SK-N-SH treated with all-trans-retinoic acid at 6 μM for 48 hours (cell line): ENCODE data around the gene LFNG.

ENCODE experiments used
- ATAC-seq: fragments of 200-7000 bp; cut with Tn5 transposase; 3 replicates; pipeline ENCODE4 v1.9.1; 2020; ENCODE audit warnings: mild to moderate bottlenecking, moderate library complexity
- CSDC2 ChIP-seq: fragments of 250-450 bp; sonication (Bioruptor Pico); IDR thresholded peaks from 2 replicates; pipeline ENCODE4 v1.5.0; 2020; ENCODE audit warnings: mild to moderate bottlenecking, moderate library complexity
- ESRRG ChIP-seq: fragments of 250-450 bp; sonication (Bioruptor Pico); IDR thresholded peaks from 2 replicates; pipeline ENCODE4 v1.6.1; 2021; ENCODE audit warnings: mild to moderate bottlenecking
- OSR1 ChIP-seq: fragments of 250-450 bp; sonication (Bioruptor Pico); IDR thresholded peaks from 2 replicates; pipeline ENCODE4 v1.8.0; 2022; ENCODE audit warnings: moderate library complexity, mild to moderate bottlenecking, inconsistent platforms
- PPARA ChIP-seq: fragments of 250-450 bp; sonication (Bioruptor Pico); IDR thresholded peaks from 2 replicates; pipeline ENCODE4 v1.5.0; 2020; ENCODE audit warnings: mild to moderate bottlenecking, borderline replicate concordance
- RARB ChIP-seq: fragments of 250-450 bp; sonication (Bioruptor Pico); IDR thresholded peaks from 2 replicates; pipeline ENCODE4 v1.8.0; 2021; ENCODE audit warnings: mild to moderate bottlenecking, moderate library complexity
- SNAI2 ChIP-seq: fragments of 250-450 bp; sonication (Bioruptor Pico); IDR thresholded peaks from 2 replicates; pipeline ENCODE4 v1.5.0; 2020; ENCODE audit warnings: mild to moderate bottlenecking, moderate library complexity
- TOX ChIP-seq: fragments of 250-450 bp; sonication (Bioruptor Pico); IDR thresholded peaks from 2 replicates; pipeline ENCODE4 v1.8.0; 2021; ENCODE audit warnings: mild to moderate bottlenecking, moderate library complexity, borderline replicate concordance
- ZFP3 ChIP-seq: fragments of 250-450 bp; sonication (Bioruptor Pico); IDR thresholded peaks from 2 replicates; pipeline ENCODE4 v1.5.0; 2020; ENCODE audit warnings: mild to moderate bottlenecking, moderate library complexity
- ZNF565 ChIP-seq: fragments of 450-650 bp; formaldehyde crosslinking; conservative IDR thresholded peaks from 2 replicates; pipeline ENCODE4 v1.5.0; 2020; ENCODE audit warnings: low read depth, mild to moderate bottlenecking, moderate library complexity
- ZNF70 ChIP-seq: fragments of 450-650 bp; formaldehyde crosslinking; IDR thresholded peaks from 2 replicates; pipeline ENCODE4 v1.5.0; 2020; ENCODE audit warnings: mild to moderate bottlenecking, moderate library complexity
- TF ChIP-seq, protein P1 (sequence below): fragments of 250-450 bp; sonication (Bioruptor Pico); IDR thresholded peaks from 2 replicates; pipeline ENCODE4 v1.8.0; 2021; ENCODE audit warnings: low read depth, mild to moderate bottlenecking, moderate library complexity, borderline replicate concordance
- TF ChIP-seq, protein P2 (sequence below): fragments of 250-450 bp; sonication (Bioruptor Pico); IDR thresholded peaks from 2 replicates; pipeline ENCODE4 v1.5.1; 2021; ENCODE audit warnings: mild to moderate bottlenecking, moderate library complexity
- TF ChIP-seq, protein P3 (sequence below): fragments of 250-450 bp; sonication (Bioruptor Pico); IDR thresholded peaks from 2 replicates; pipeline ENCODE4 v1.8.0; 2020; ENCODE audit warnings: mild to moderate bottlenecking, moderate library complexity, borderline replicate concordance
- TF ChIP-seq, protein P4 (sequence below): fragments of 250-450 bp; sonication (Bioruptor Pico); IDR thresholded peaks from 2 replicates; pipeline ENCODE4 v1.5.0; 2020; ENCODE audit warnings: mild to moderate bottlenecking, moderate library complexity
- TF ChIP-seq, protein P5 (sequence below): fragments of 250-450 bp; sonication (Bioruptor Pico); IDR thresholded peaks from 2 replicates; pipeline ENCODE4 v1.5.1; 2020; ENCODE audit warnings: low read depth, mild to moderate bottlenecking, moderate library complexity

Gene LFNG

DNA sequence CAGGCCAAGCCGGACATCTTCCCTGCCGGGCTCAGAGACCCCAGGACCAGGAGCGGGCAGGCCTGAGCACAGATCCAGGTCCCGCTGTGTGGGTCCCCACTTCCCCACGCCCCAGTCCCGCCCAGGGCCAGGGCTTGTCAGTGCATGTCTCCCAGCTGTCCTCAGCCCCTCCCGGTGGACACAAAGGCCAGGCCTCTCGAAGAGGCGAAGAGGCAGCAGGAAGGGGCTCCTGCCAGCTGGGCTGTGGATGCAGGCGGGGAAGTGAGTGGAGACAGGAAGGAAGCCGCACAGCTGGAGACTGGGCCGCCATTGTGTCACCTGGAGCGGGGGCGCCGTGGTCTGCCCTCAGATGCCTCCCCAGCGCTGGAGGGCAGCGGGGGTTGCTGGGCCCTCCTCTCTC lies 48.2 kb upstream of the LFNG start (continued):
- TF ChIP-seq, protein P1, sequence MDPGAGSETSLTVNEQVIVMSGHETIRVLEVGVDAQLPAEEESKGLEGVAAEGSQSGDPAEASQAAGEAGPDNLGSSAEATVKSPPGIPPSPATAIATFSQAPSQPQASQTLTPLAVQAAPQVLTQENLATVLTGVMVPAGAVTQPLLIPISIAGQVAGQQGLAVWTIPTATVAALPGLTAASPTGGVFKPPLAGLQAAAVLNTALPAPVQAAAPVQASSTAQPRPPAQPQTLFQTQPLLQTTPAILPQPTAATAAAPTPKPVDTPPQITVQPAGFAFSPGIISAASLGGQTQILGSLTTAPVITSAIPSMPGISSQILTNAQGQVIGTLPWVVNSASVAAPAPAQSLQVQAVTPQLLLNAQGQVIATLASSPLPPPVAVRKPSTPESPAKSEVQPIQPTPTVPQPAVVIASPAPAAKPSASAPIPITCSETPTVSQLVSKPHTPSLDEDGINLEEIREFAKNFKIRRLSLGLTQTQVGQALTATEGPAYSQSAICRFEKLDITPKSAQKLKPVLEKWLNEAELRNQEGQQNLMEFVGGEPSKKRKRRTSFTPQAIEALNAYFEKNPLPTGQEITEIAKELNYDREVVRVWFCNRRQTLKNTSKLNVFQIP, result no peak
- TF ChIP-seq TOX (no peak), ZNF565 (CRISPR knock-in tag) (no peak)

DNA sequence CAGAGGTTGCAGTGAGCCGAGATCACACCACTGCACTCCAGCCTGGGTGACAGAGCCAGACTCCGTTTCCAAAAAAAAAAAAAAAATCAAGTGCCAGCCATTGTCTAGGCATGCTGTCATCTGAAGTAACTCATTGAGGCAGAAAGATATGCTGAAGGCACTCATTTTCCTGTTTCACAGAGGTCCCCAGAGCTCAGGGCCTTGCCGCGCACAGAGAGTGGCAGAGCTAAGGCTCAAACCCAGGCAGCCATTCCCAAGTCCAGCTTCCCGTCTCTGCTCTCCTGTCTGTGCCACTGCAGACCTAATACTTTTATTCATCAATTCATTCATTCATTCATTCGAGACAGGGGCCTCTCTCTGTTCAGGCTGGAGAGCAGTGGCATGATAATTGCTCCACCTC lies 46.8 kb upstream of the LFNG start:
- ATAC-seq, result no peak
- TF ChIP-seq OSR1 (CRISPR knock-in tag), result no peak
- no peak for TF ChIP-seq ZNF70 (CRISPR knock-in tag)
- TF ChIP-seq CSDC2 (CRISPR knock-in tag), result no peak
- TF ChIP-seq TOX, result no peak
- TF ChIP-seq, protein P2, sequence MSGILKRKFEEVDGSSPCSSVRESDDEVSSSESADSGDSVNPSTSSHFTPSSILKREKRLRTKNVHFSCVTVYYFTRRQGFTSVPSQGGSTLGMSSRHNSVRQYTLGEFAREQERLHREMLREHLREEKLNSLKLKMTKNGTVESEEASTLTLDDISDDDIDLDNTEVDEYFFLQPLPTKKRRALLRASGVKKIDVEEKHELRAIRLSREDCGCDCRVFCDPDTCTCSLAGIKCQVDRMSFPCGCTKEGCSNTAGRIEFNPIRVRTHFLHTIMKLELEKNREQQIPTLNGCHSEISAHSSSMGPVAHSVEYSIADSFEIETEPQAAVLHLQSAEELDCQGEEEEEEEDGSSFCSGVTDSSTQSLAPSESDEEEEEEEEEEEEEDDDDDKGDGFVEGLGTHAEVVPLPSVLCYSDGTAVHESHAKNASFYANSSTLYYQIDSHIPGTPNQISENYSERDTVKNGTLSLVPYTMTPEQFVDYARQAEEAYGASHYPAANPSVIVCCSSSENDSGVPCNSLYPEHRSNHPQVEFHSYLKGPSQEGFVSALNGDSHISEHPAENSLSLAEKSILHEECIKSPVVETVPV (CRISPR knock-in tag), result no peak
- TF ChIP-seq, protein P3, sequence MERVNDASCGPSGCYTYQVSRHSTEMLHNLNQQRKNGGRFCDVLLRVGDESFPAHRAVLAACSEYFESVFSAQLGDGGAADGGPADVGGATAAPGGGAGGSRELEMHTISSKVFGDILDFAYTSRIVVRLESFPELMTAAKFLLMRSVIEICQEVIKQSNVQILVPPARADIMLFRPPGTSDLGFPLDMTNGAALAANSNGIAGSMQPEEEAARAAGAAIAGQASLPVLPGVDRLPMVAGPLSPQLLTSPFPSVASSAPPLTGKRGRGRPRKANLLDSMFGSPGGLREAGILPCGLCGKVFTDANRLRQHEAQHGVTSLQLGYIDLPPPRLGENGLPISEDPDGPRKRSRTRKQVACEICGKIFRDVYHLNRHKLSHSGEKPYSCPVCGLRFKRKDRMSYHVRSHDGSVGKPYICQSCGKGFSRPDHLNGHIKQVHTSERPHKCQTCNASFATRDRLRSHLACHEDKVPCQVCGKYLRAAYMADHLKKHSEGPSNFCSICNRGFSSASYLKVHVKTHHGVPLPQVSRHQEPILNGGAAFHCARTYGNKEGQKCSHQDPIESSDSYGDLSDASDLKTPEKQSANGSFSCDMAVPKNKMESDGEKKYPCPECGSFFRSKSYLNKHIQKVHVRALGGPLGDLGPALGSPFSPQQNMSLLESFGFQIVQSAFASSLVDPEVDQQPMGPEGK, result no peak
- TF ChIP-seq PPARA, result no peak
- no peak for TF ChIP-seq ZFP3
- TF ChIP-seq RARB (CRISPR knock-in tag), result no peak
- TF ChIP-seq, protein P4, sequence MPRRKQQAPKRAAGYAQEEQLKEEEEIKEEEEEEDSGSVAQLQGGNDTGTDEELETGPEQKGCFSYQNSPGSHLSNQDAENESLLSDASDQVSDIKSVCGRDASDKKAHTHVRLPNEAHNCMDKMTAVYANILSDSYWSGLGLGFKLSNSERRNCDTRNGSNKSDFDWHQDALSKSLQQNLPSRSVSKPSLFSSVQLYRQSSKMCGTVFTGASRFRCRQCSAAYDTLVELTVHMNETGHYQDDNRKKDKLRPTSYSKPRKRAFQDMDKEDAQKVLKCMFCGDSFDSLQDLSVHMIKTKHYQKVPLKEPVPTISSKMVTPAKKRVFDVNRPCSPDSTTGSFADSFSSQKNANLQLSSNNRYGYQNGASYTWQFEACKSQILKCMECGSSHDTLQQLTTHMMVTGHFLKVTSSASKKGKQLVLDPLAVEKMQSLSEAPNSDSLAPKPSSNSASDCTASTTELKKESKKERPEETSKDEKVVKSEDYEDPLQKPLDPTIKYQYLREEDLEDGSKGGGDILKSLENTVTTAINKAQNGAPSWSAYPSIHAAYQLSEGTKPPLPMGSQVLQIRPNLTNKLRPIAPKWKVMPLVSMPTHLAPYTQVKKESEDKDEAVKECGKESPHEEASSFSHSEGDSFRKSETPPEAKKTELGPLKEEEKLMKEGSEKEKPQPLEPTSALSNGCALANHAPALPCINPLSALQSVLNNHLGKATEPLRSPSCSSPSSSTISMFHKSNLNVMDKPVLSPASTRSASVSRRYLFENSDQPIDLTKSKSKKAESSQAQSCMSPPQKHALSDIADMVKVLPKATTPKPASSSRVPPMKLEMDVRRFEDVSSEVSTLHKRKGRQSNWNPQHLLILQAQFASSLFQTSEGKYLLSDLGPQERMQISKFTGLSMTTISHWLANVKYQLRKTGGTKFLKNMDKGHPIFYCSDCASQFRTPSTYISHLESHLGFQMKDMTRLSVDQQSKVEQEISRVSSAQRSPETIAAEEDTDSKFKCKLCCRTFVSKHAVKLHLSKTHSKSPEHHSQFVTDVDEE (CRISPR knock-in tag), result no peak
- TF ChIP-seq, protein P5, sequence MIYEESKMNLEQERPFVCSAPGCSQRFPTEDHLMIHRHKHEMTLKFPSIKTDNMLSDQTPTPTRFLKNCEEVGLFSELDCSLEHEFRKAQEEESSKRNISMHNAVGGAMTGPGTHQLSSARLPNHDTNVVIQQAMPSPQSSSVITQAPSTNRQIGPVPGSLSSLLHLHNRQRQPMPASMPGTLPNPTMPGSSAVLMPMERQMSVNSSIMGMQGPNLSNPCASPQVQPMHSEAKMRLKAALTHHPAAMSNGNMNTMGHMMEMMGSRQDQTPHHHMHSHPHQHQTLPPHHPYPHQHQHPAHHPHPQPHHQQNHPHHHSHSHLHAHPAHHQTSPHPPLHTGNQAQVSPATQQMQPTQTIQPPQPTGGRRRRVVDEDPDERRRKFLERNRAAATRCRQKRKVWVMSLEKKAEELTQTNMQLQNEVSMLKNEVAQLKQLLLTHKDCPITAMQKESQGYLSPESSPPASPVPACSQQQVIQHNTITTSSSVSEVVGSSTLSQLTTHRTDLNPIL (CRISPR knock-in tag), result no peak
- no peak for TF ChIP-seq ZNF565 (CRISPR knock-in tag)
- TF ChIP-seq, all 23 proteins: peak for 0

DNA sequence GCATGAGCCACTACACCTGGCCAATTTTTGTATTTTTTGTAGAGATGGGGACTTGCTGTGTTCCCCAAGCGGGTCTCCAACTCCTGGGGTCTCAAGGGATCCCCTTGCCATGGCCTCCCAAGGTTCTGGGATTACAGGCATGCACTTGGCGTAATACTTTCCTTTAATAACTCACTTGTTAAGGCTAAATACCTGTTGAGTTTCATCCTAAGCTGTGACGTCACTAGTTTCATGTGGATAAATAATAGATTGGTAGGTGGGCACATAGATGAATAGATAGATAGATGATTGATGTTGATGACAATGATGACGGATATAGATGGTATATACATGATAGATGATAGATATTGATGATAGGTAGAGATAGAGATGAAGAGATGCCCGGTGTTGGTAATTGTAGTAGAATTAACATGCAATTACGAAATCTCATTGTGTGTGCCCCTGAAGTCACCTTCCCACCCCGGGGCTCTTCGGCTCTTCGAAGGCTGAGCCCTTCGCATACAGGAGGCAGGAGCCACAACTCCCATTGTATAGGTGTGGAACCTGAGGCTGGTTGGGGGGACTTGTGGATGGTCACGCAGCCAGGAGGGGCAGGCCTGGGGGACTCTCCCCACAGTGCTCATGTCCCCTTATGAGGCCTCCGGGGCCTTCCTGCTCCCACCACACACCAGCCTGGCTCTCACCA lies 45.9 kb upstream of the LFNG start:
- no peak for ATAC-seq
- TF ChIP-seq ESRRG (CRISPR knock-in tag) (no peak), SNAI2 (CRISPR knock-in tag) (no peak)
- TF ChIP-seq, protein P1, result no peak
- TF ChIP-seq, protein P2 (CRISPR knock-in tag), result no peak
